ENCODE data around the gene SLX9.

Gene SLX9

DNA sequence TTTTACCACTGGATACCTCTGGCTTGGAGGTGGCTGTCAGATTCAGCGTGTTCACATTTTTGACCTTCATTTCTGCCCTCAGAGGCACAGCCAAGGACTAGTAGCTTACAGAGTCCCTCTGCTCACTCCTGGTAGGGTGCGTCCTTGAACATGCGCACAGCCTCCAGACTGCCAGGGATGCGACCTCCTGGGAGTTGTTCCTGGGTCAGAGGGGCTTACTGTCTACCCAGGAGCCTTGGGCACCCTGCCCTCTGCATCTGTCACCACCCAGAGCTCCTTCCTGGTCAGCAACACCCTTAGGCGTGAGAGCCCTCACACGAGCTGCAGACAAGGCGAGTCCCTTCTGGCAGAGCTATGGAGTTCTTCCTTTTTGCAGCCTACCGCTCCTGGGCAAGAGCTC is 1.7 kb downstream of the SLX9 start:
- TF ChIP-seq EZH2 (IDR thresholded peaks at IDR 0.05; ENCODE audit: borderline replicate concordance, low read length) (no peak), CTCF (IDR thresholded peaks at IDR 0.05; ENCODE audit: low read length) (no peak)
- H3F3A ChIP-seq (ENCODE audit: insufficient read depth, low read length), result no peaks in the 10 kb centered on the region
- no peak overlapping the region for H3K27ac ChIP-seq (ENCODE audit: low read depth, low read length, poor library complexity, severe bottlenecking)
- H3K79me2 ChIP-seq (ENCODE audit: insufficient read depth, low read length), result peaks cover 14% of the 10 kb centered on the region
- peak overlapping the region; percentile 69 for H3K4me2 ChIP-seq (ENCODE audit: low read length)
- no peak overlapping the region for H2AFZ ChIP-seq (ENCODE audit: low read length)
- peaks cover 34% of the 10 kb centered on the region for H3K36me3 ChIP-seq (ENCODE audit: insufficient read depth, low read length)
- H3K9me2 ChIP-seq (ENCODE audit: low read depth, low read length), result no peaks in the 10 kb centered on the region
- H3K27me3 ChIP-seq (ENCODE audit: insufficient read depth, low read length), result no peaks in the 10 kb centered on the region
- peak overlapping the region; percentile 75 for H3K4me3 ChIP-seq (ENCODE audit: low read depth, low read length, poor library complexity, severe bottlenecking)
- H3K9ac ChIP-seq (ENCODE audit: low read length), result peak overlapping the region; percentile 68; the same call in 1 of the 2 replicates
- H4K20me1 ChIP-seq (ENCODE audit: insufficient read depth, low read length), result no peaks in the 10 kb centered on the region
- peaks cover 36% of the 10 kb centered on the region for H3K4me1 ChIP-seq (ENCODE audit: insufficient read depth, low read length, severe bottlenecking)
- H3K9me3 ChIP-seq (ENCODE audit: low read length), result no peaks in the 10 kb centered on the region

GRCh38 chr21:44942566-44942965 is 2.7 kb downstream of the SLX9 start:
- no peaks in the 10 kb centered on the region for H3K27me3 ChIP-seq (ENCODE audit: insufficient read depth, low read length)
- no peak overlapping the region for H2AFZ ChIP-seq (ENCODE audit: low read length)
- TF ChIP-seq EZH2 (IDR thresholded peaks at IDR 0.05; ENCODE audit: borderline replicate concordance, low read length) (no peak), CTCF (IDR thresholded peaks at IDR 0.05; ENCODE audit: low read length) (no peak)
- H3F3A ChIP-seq (ENCODE audit: insufficient read depth, low read length), result no peaks in the 10 kb centered on the region
- H3K4me1 ChIP-seq (ENCODE audit: insufficient read depth, low read length, severe bottlenecking), result peaks cover 36% of the 10 kb centered on the region
- H3K9ac ChIP-seq (ENCODE audit: low read length), result no peak overlapping the region
- H3K27ac ChIP-seq (ENCODE audit: low read depth, low read length, poor library complexity, severe bottlenecking), result no peak overlapping the region
- no peak overlapping the region for H3K4me3 ChIP-seq (ENCODE audit: low read depth, low read length, poor library complexity, severe bottlenecking)
- H3K9me2 ChIP-seq (ENCODE audit: low read depth, low read length), result no peaks in the 10 kb centered on the region
- no peaks in the 10 kb centered on the region for H4K20me1 ChIP-seq (ENCODE audit: insufficient read depth, low read length)
- peaks cover 44% of the 10 kb centered on the region for H3K36me3 ChIP-seq (ENCODE audit: insufficient read depth, low read length)
- peak overlapping the region; percentile 69 for H3K4me2 ChIP-seq (ENCODE audit: low read length)
- H3K79me2 ChIP-seq (ENCODE audit: insufficient read depth, low read length), result peaks cover 14% of the 10 kb centered on the region
- H3K9me3 ChIP-seq (ENCODE audit: low read length), result no peaks in the 10 kb centered on the region

- Histone ChIP-seq H4K20me1 (ENCODE audit: insufficient read depth, low read length) (no peaks in the 10 kb centered on the region), H3K4me2 (ENCODE audit: low read length) (no peak overlapping the region), H3K79me2 (ENCODE audit: insufficient read depth, low read length) (peaks cover 14% of the 10 kb centered on the region), H3K4me1 (ENCODE audit: insufficient read depth, low read length, severe bottlenecking) (peaks cover 36% of the 10 kb centered on the region), H3K27ac (ENCODE audit: low read depth, low read length, poor library complexity, severe bottlenecking) (no peak overlapping the region), H2AFZ (ENCODE audit: low read length) (no peak overlapping the region), H3F3A (ENCODE audit: insufficient read depth, low read length) (no peaks in the 10 kb centered on the region), H3K9me3 (ENCODE audit: low read length) (no peaks in the 10 kb centered on the region), H3K36me3 (ENCODE audit: insufficient read depth, low read length) (peaks cover 47% of the 10 kb centered on the region), H3K9me2 (ENCODE audit: low read depth, low read length) (no peaks in the 10 kb centered on the region), H3K4me3 (ENCODE audit: low read depth, low read length, poor library complexity, severe bottlenecking) (no peak overlapping the region), H3K9ac (ENCODE audit: low read length) (no peak overlapping the region), H3K27me3 (ENCODE audit: insufficient read depth, low read length) (no peaks in the 10 kb centered on the region)
- no peak for TF ChIP-seq EZH2 (IDR thresholded peaks at IDR 0.05; ENCODE audit: borderline replicate concordance, low read length)
- TF ChIP-seq CTCF (IDR thresholded peaks at IDR 0.05; ENCODE audit: low read length), result no peak
Measured at GRCh38 chr21:44943005-44943685, 3.3 kb downstream of the SLX9 start.
